CD4-positive, alpha-beta T cell (primary cell): ENCODE data around the gene TLK1. TPM values are rescaled to one million over a fixed set of nuclear protein-coding genes. Genes with fewer than 3 reads are reported as not detected.

Experiments used
- ATAC-seq: fragments of 200-7000 bp; cut with Tn5 transposase; one replicate; pipeline ENCODE4 v1.10.0; 2022; ENCODE audit warnings: mild to moderate bottlenecking; ENCODE audit not compliant: poor library complexity
- CTCF ChIA-PET: fragments of 350-600 bp; sonication (Branson Sonifier 250); formaldehyde crosslinking; loops from one replicate; lab custom pipeline; 2021; ENCODE audit warnings: antibody characterized with exemption, inconsistent platforms; lab: Charles Lee
- POLR2A ChIA-PET: fragments of 350-600 bp; sonication (Branson Sonifier 250); formaldehyde crosslinking; loops from one replicate; lab custom pipeline; 2021; ENCODE audit warnings: antibody characterized with exemption, inconsistent platforms; lab: Charles Lee
- DNase-seq, 14 experiments: peaks; one replicate each; pipeline ENCODE4 v3.0.0-alpha.2; 2013 to 2020; ENCODE audit warnings: mixed read lengths in 2 of 14
- H3K27ac ChIP-seq, 2 donors: one replicate each; pipeline versions ENCODE4 v1.5.1 to v1.7.0; 2013; ENCODE audit warnings: low read length in 2 of 2, low read depth in 1 of 2, mild to moderate bottlenecking in 1 of 2
- H3K27me3 ChIP-seq, 2 experiments: 1 replicate in 1 of 2; 2 replicates in 1 of 2; pipeline versions ENCODE4 v1.6.1 to v1.7.0; 2013; ENCODE audit warnings: low read length in 2 of 2, control low read depth in 1 of 2, mild to moderate bottlenecking in 1 of 2, moderate library complexity in 1 of 2; ENCODE audit not compliant: insufficient read depth in 2 of 2, control insufficient read depth in 1 of 2
- H3K36me3 ChIP-seq: one replicate; pipeline ENCODE4 v1.6.1; 2013; ENCODE audit warnings: low read length, control low read depth; ENCODE audit not compliant: insufficient read depth
- H3K4me1 ChIP-seq: one replicate; pipeline ENCODE4 v1.6.1; 2013; ENCODE audit warnings: low read length, control low read depth; ENCODE audit not compliant: insufficient read depth
- H3K4me3 ChIP-seq: one replicate; pipeline ENCODE4 v1.5.1; 2013; ENCODE audit warnings: mild to moderate bottlenecking, low read length, moderate library complexity
- H3K9me3 ChIP-seq, 2 experiments: 1 replicate in 1 of 2; 2 replicates in 1 of 2; pipeline versions ENCODE4 v1.6.1 to v1.7.0; 2013; ENCODE audit warnings: low read length in 2 of 2, mild to moderate bottlenecking in 2 of 2, control low read depth in 1 of 2, moderate library complexity in 1 of 2; ENCODE audit not compliant: control insufficient read depth in 1 of 2, insufficient read depth in 1 of 2
- H3K27ac Mint-ChIP-seq: one replicate; pipeline ENCODE4 v1.8.0; 2020; ENCODE audit warnings: mixed read lengths
- H3K27me3 Mint-ChIP-seq: one replicate; pipeline ENCODE4 v1.8.0; 2021; ENCODE audit warnings: mixed read lengths
- H3K36me3 Mint-ChIP-seq: one replicate; pipeline ENCODE4 v1.8.0; 2021; ENCODE audit warnings: low read depth, mixed read lengths
- H3K4me1 Mint-ChIP-seq: one replicate; pipeline ENCODE4 v1.8.0; 2021; ENCODE audit warnings: low read depth, mixed read lengths
- H3K4me3 Mint-ChIP-seq: one replicate; pipeline ENCODE4 v1.8.0; 2020; ENCODE audit warnings: mild to moderate bottlenecking, mixed read lengths
- H3K9me3 Mint-ChIP-seq: one replicate; pipeline ENCODE4 v1.8.0; 2020; ENCODE audit warnings: mixed read lengths
- intact Hi-C, 2 experiments: fragments of 100-400 bp; cut with DNase I in 1 of 2; cut with micrococcal nuclease in 1 of 2; formaldehyde crosslinking; loops; one replicate each; pipeline versions ENCODE4 v1.15.1 to v1.9.0; 2023 to 2025; cut with DNase I, micrococcal nuclease
- total RNA-seq, 174 experiments: library from RNA in 2 of 174; stranded (reverse) in 2 of 174; gene quantifications; one replicate each; pipeline ENCODE4 v1.2.3 and lab custom pipeline; 2021 to 2026
- TF ChIP-seq, protein P1 (sequence below): fragments of 200-600 bp; IDR thresholded peaks from one replicate; pipeline ENCODE4 v1.8.0; 2022; ENCODE audit warnings: antibody characterized with exemption, mild to moderate bottlenecking

TLK1 gene
- total RNA-seq, 2 experiments from 2014 or later: 135 to 138 TPM

DNA sequence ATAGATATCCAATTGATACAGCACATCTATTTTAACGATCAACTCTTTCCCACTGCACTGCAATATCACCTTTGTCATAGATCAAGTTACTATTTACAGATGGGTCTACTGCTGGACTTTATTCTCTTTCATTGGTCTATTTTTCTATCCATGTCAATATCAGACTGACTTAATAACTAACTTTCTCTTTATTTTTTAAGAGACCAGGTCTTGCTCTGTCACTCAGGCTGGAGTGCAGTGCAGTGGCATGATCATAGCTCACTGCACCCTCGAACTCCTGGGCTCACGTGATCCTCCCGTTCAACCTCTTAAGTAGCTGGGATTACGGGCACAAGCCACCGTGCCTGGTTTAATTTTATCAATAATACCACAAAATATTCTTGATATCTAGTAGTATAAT, 71.2 kb downstream of the TLK1 start:
- Histone ChIP-seq H3K4me3 (no peak overlapping the region), H3K4me1 (peaks cover 21% of the 10 kb centered on the region), H3K9me3 (no peaks in the 10 kb centered on the region), H3K36me3 (peaks cover 6% of the 10 kb centered on the region), H3K27me3 (no peaks in the 10 kb centered on the region), H3K27ac (no peak overlapping the region)
- ATAC-seq (no peak), DNase-seq (no peak)
- Mint-ChIP-seq H3K4me1 (peaks cover 80% of the 10 kb centered on the region), H3K27ac (peak overlapping the region; percentile 88), H3K4me3 (no peak overlapping the region), H3K27me3 (no peaks in the 10 kb centered on the region), H3K9me3 (no peaks in the 10 kb centered on the region), H3K36me3 (peaks cover 43% of the 10 kb centered on the region)
- CTCF ChIA-PET: no interaction called here
- TF ChIP-seq, protein P1, sequence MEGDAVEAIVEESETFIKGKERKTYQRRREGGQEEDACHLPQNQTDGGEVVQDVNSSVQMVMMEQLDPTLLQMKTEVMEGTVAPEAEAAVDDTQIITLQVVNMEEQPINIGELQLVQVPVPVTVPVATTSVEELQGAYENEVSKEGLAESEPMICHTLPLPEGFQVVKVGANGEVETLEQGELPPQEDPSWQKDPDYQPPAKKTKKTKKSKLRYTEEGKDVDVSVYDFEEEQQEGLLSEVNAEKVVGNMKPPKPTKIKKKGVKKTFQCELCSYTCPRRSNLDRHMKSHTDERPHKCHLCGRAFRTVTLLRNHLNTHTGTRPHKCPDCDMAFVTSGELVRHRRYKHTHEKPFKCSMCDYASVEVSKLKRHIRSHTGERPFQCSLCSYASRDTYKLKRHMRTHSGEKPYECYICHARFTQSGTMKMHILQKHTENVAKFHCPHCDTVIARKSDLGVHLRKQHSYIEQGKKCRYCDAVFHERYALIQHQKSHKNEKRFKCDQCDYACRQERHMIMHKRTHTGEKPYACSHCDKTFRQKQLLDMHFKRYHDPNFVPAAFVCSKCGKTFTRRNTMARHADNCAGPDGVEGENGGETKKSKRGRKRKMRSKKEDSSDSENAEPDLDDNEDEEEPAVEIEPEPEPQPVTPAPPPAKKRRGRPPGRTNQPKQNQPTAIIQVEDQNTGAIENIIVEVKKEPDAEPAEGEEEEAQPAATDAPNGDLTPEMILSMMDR: no peak
- POLR2A ChIA-PET: interaction anchor here (0.9 to 3.4 kb wide), 2 partner anchors 8 to 9 kb away, joined by 3 to 16 read pairs; no protein-coding TSS in a partner anchor
- intact Hi-C loops: loop anchor here (5.0 kb wide), 3 partner anchors 33 to 47 kb away; no protein-coding TSS in a partner anchor

DNA sequence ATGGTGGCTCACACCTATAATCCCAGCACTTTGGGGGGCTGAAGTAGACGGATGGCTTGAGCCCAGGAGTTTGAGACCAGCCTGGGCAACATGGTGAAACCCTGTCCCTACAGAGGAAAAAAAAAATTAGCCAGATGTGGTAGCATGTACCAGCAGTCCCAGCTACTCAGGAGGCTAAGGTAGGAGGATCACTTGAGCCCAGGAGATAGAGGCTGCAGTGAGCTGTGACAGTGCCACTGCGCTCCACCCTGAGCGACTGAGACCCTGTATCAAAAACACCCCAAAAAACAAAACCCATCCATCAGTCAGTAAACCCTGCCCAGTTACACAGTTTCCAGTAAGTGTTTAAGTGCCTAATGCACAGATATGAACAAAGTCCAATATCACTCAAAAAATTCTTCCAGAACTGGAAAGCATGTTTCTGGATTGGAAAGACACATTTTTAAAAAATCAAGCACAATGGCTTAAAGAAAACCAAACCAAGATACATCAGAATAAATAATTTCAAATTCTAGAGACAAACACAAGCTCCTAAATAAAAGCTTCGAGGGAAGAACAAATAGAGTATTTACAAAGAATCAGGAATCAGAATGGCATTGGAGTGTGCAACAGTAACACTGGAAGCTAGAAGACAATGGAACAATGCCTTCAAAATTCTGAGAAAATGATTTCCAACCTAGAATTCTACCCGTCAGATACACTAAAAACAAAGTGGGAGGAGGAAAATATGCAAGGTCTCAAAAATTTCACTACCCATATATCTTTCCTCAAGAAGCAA, 72.4 kb downstream of the TLK1 start:
- Histone ChIP-seq H3K4me1 (peaks cover 19% of the 10 kb centered on the region), H3K27ac (peak overlapping the region; percentile 26 to 64), H3K27me3 (no peaks in the 10 kb centered on the region), H3K4me3 (no peak overlapping the region), H3K36me3 (peaks cover 4% of the 10 kb centered on the region), H3K9me3 (no peaks in the 10 kb centered on the region)
- POLR2A ChIA-PET: interaction anchor here (1.0 to 3.4 kb wide), 6 partner anchors 10 to 346 kb away, joined by 3 to 43 read pairs (median 8); partner anchors contain the start of genes DCAF17, METTL8 and TLK1
- H3K36me3 Mint-ChIP-seq: peaks cover 33% of the 10 kb centered on the region
- peak overlapping the region; percentile 84 for H3K4me3 Mint-ChIP-seq
- peaks cover 80% of the 10 kb centered on the region for H3K4me1 Mint-ChIP-seq
- H3K27ac Mint-ChIP-seq: peak overlapping the region; percentile 88
- TF ChIP-seq, protein P1: no peak
- ATAC-seq (no peak), DNase-seq (no peak)
- intact Hi-C loops: loop anchor here (5.0 kb wide), 3 partner anchors 34 to 46 kb away; no protein-coding TSS in a partner anchor
- H3K9me3 Mint-ChIP-seq: no peaks in the 10 kb centered on the region
- CTCF ChIA-PET: interaction anchor here (1.2 to 2.9 kb wide), 8 partner anchors 7 to 328 kb away, joined by 3 to 18 read pairs (median 6); partner anchors contain the start of gene GORASP2
- H3K27me3 Mint-ChIP-seq: no peaks in the 10 kb centered on the region

DNA sequence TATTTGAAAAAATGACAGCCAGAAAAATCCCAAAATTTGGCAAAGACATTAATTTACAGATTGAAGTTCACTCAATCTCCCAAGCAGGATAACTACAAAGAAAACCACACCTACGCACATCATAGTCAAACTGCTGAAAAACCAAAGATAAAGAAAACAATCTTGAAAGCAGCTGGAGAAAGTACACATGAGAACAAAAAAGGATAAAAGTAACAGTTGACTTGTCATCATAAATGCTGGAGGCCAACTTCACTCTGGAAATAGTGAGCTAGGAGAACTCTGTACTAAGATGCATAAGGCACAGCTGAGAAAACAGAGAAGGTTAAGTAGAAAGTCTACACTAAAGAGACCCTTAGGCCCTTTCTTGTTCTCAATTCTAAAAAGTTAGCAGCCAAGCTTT, 73.1 kb downstream of the TLK1 start:
- H3K27ac Mint-ChIP-seq: peak overlapping the region; percentile 88
- H3K36me3 ChIP-seq: peaks cover 4% of the 10 kb centered on the region
- H3K4me3 ChIP-seq: no peak overlapping the region
- no peaks in the 10 kb centered on the region for H3K9me3 ChIP-seq
- H3K27me3 Mint-ChIP-seq: no peaks in the 10 kb centered on the region
- ChIA-PET POLR2A (interaction anchor here (1.0 to 3.4 kb wide), 9 partner anchors 11 to 347 kb away, joined by 3 to 43 read pairs (median 7); partner anchors contain the start of genes DCAF17, GORASP2, METTL8 and TLK1), CTCF (interaction anchor here (1.2 to 2.9 kb wide), 11 partner anchors 8 to 329 kb away, joined by 3 to 18 read pairs (median 5); partner anchors contain the start of gene GORASP2)
- peak overlapping the region; percentile 31 to 64 for H3K27ac ChIP-seq
- peaks cover 30% of the 10 kb centered on the region for H3K36me3 Mint-ChIP-seq
- H3K9me3 Mint-ChIP-seq: no peaks in the 10 kb centered on the region
- DNase-seq: peak in 3 of 14 experiments; percentile 37 to 64 (median 60)
- peak overlapping the region; percentile 84 for H3K4me3 Mint-ChIP-seq
- peaks cover 19% of the 10 kb centered on the region for H3K4me1 ChIP-seq
- TF ChIP-seq, protein P1: no peak
- peak; percentile 33 for ATAC-seq
- no peaks in the 10 kb centered on the region for H3K27me3 ChIP-seq
- H3K4me1 Mint-ChIP-seq: peaks cover 77% of the 10 kb centered on the region
- intact Hi-C loops: loop anchor here (1.0 to 5.0 kb wide), 6 partner anchors 35 to 115 kb away; no protein-coding TSS in a partner anchor
